Adrenal gland (tissue), 12 donors: Measurements from ENCODE around the gene ADGRF3. TPM values are rescaled to one million over a fixed set of nuclear protein-coding genes. Genes with fewer than 3 reads are reported as not detected.

Experiments used
- DNase-seq, 7 donors: peaks; one replicate each; pipeline ENCODE4 v3.0.0-alpha.2; 2019 to 2020
- H3K27ac ChIP-seq, 5 donors: fragments of 200-600 bp; sonication (generic) in 4 of 5; 1 replicate in 3 of 5; 2 replicates in 2 of 5; pipeline versions ENCODE4 v1.5.1 to v1.8.0; 2016 to 2020; ENCODE audit warnings: mild to moderate bottlenecking in 1 of 5
- H3K27me3 ChIP-seq: fragments of 200-600 bp; 2 replicates; pipeline ENCODE4 v1.8.0; 2021
- H3K36me3 ChIP-seq, 2 donors: fragments of 200-600 bp; replicated peaks in 1 of 2; 1 replicate in 1 of 2; 2 replicates in 1 of 2; pipeline versions ENCODE4 v1.5.1 to v1.8.0; 2018 to 2022
- H3K4me1 ChIP-seq, 2 donors: fragments of 200-600 bp; replicated peaks in 1 of 2; 1 replicate in 1 of 2; 2 replicates in 1 of 2; pipeline versions ENCODE4 v1.5.1 to v1.8.0; 2018 to 2021
- H3K4me3 ChIP-seq, 4 donors: fragments of 200-600 bp; sonication (generic) in 3 of 4; one replicate each; pipeline ENCODE4 v1.5.1; 2016 to 2018
- H3K9me3 ChIP-seq, 3 donors: fragments of 200-600 bp; sonication (generic) in 1 of 3; replicated peaks in 1 of 3; 1 replicate in 2 of 3; 2 replicates in 1 of 3; pipeline versions ENCODE4 v1.5.1 to v1.8.0; 2016 to 2021
- POLR2A ChIP-seq, 2 donors: fragments of 450-650 bp; IDR thresholded peaks; one replicate each; pipeline ENCODE4 v1.6.1; 2017; ENCODE audit warnings: antibody characterized with exemption in 2 of 2, mild to moderate bottlenecking in 2 of 2, moderate library complexity in 1 of 2
- WGBS, 4 donors: extraction: QIAGEN DNeasy Blood & Tissue Kit in 2 of 4; methylation state at CpG; one replicate each; pipeline versions ENCODE4 v1.1.5 to v1.1.7; 2013 to 2017; 5-methylcytosine and 5-hydroxymethylcytosine counted together
- intact Hi-C, 2 donors: fragments of 100-400 bp; cut with DNase I; formaldehyde crosslinking; loops; one replicate each; pipeline versions ENCODE4 v1.14.1 to v1.15.0; 2022 to 2023
- polyA plus RNA-seq, 3 donors: library from polyadenylated mRNA; stranded (reverse); fragments of 200-250 nt in 2 of 3; fragments of 350-450 nt in 1 of 3; fragmentation: Illumina TruSeq in 1 of 3; extraction: RNeasy Lipid Tissue Mini Kit (QIAGEN cat#74804) in 1 of 3; gene quantifications; one replicate each; pipeline ENCODE4 v1.2.3, GENCODE V29; 2013 to 2014
- total RNA-seq, 9 donors: library from RNA; depleted of rRNA in 4 of 9; stranded (reverse); fragments of >200 nt in 4 of 9; fragments of 120-200 nt in 1 of 9; fragmentation: NEBNext Ultra II Directional in 1 of 9; extraction: Animal tissue kit (Norgen Biotek cat#: 25700) in 1 of 9; gene quantifications; one replicate each; pipeline versions ENCODE4 v1.1.0 to v1.2.4, GENCODE V29; 2013 to 2023
- TF ChIP-seq, protein P1 (sequence below), 6 experiments: fragments of 450-650 bp in 4 of 6; fragments of 200-600 bp in 2 of 6; sonication (generic) in 1 of 6; IDR thresholded peaks; 1 replicate in 5 of 6; 2 replicates in 1 of 6; pipeline versions ENCODE4 v1.5.1 to v1.8.0; 2016 to 2021; ENCODE audit warnings: antibody characterized with exemption in 6 of 6, mild to moderate bottlenecking in 2 of 6, moderate library complexity in 1 of 6
- donor health status: healthy with polysubstance abuse.
- donor health status: Bipolar disorder and iron deficiency.
- donor health status: DM: yes; HTN: yes; CAD: no.
- donor health status: DM: no; HTN: no; CAD: no.
- donor health status: DM: no; HTN: no; CAD: no.
- donor health status: DM: yes; HTN: yes; CAD: no.

The ADGRF3 gene
- total and polyA plus RNA-seq, 12 donors = 0.07 to 0.75 (median 0.16) TPM; not detected in 3

- H3K4me1 ChIP-seq = peaks cover 3% of the 10 kb centered on the region in 2 donors
- H3K9me3 ChIP-seq = no peaks in the 10 kb centered on the region
- no peak overlapping the region for H3K27ac ChIP-seq
- TF ChIP-seq POLR2A (IDR thresholded peaks at IDR 0.05) = no peak
- TF ChIP-seq, protein P1, sequence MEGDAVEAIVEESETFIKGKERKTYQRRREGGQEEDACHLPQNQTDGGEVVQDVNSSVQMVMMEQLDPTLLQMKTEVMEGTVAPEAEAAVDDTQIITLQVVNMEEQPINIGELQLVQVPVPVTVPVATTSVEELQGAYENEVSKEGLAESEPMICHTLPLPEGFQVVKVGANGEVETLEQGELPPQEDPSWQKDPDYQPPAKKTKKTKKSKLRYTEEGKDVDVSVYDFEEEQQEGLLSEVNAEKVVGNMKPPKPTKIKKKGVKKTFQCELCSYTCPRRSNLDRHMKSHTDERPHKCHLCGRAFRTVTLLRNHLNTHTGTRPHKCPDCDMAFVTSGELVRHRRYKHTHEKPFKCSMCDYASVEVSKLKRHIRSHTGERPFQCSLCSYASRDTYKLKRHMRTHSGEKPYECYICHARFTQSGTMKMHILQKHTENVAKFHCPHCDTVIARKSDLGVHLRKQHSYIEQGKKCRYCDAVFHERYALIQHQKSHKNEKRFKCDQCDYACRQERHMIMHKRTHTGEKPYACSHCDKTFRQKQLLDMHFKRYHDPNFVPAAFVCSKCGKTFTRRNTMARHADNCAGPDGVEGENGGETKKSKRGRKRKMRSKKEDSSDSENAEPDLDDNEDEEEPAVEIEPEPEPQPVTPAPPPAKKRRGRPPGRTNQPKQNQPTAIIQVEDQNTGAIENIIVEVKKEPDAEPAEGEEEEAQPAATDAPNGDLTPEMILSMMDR (IDR thresholded peaks at IDR 0.05) = no peak
- H3K36me3 ChIP-seq = no peaks in the 10 kb centered on the region
- H3K27me3 ChIP-seq = no peaks in the 10 kb centered on the region
- no peak for DNase-seq
- WGBS, 4 donors = 79 to 93% (median 91%) methylated on average over 6 of the region's 6 CpGs
- H3K4me3 ChIP-seq = no peak overlapping the region
- intact Hi-C loops = no loop called here
Observed at GRCh38 chr2:26316845-26317244, 29.7 kb downstream of the ADGRF3 start.

GRCh38 chr2:26316041-26316440 lies 30.5 kb downstream of the ADGRF3 start:
- Histone ChIP-seq H3K9me3 (no peaks in the 10 kb centered on the region), H3K36me3 (no peaks in the 10 kb centered on the region), H3K4me1 (peaks cover 3% of the 10 kb centered on the region in 2 donors), H3K4me3 (no peak overlapping the region), H3K27ac (no peak overlapping the region), H3K27me3 (no peaks in the 10 kb centered on the region)
- WGBS, 4 donors = 40 to 65% (median 63%) methylated on average over 2 of the region's 2 CpGs
- DNase-seq = no peak
- intact Hi-C loops = no loop called here
- TF ChIP-seq, protein P1 (IDR thresholded peaks at IDR 0.05) = no peak
- no peak for TF ChIP-seq POLR2A (IDR thresholded peaks at IDR 0.05)

GRCh38 chr2:26314243-26314642 lies 32.3 kb downstream of the ADGRF3 start:
- no peak for DNase-seq
- TF ChIP-seq POLR2A (IDR thresholded peaks at IDR 0.05) = no peak
- TF ChIP-seq, protein P1 (IDR thresholded peaks at IDR 0.05) = no peak
- intact Hi-C loops = no loop called here
- H3K9me3 ChIP-seq = no peaks in the 10 kb centered on the region
- 79 to 92% (median 86%) methylated on average over 1 to 8 of the region's 8 CpGs for WGBS, 4 donors
- no peaks in the 10 kb centered on the region for H3K27me3 ChIP-seq
- H3K4me3 ChIP-seq = no peak overlapping the region
- H3K36me3 ChIP-seq = no peaks in the 10 kb centered on the region
- H3K27ac ChIP-seq = no peak overlapping the region
- peaks cover 3% of the 10 kb centered on the region in 2 donors for H3K4me1 ChIP-seq

GRCh38 chr2:26313446-26313845 lies 33.1 kb downstream of the ADGRF3 start:
- no peak for DNase-seq
- Histone ChIP-seq H3K27me3 (no peaks in the 10 kb centered on the region), H3K36me3 (no peaks in the 10 kb centered on the region), H3K4me1 (no peaks in the 10 kb centered on the region), H3K27ac (no peak overlapping the region), H3K9me3 (no peaks in the 10 kb centered on the region), H3K4me3 (no peak overlapping the region)
- intact Hi-C loops = no loop called here
- WGBS, 4 donors = 85 to 88% (median 86%) methylated on average over 6 to 12 of the region's 12 CpGs
- TF ChIP-seq, protein P1 (IDR thresholded peaks at IDR 0.05) = no peak
- TF ChIP-seq POLR2A (IDR thresholded peaks at IDR 0.05) = no peak
